ENCODE data around the gene GRIN2A. TPM values are rescaled to one million over a fixed set of nuclear protein-coding genes. Genes with fewer than 3 reads are reported as not detected.

The GRIN2A gene
- total and polyA plus RNA-seq, 4 experiments from 2014 or later = not detected

- POLR2A ChIA-PET (ENCODE audit: partially characterized antibody) = no interaction called here
- Histone ChIP-seq H3K4me1 (ENCODE audit: insufficient read depth, low read length) (no peaks in the 10 kb centered on the region), H3K36me3 (ENCODE audit: insufficient read depth, low read length) (no peaks in the 10 kb centered on the region), H3K27ac (ENCODE audit: low read depth, low read length) (no peak overlapping the region), H3K4me3 (ENCODE audit: low read length in 2 of 2) (no peak overlapping the region), H3K9me3 (ENCODE audit: control insufficient read depth in 1 of 2, low read length in 2 of 2) (no peaks in the 10 kb centered on the region), H3K27me3 (ENCODE audit: insufficient read depth, low read length) (no peaks in the 10 kb centered on the region)
- peaks cover 0 to 1% of the 10 kb centered on the region in 2 donors for H3K27me3 Mint-ChIP-seq
- H3K4me3 Mint-ChIP-seq = no peak overlapping the region
- no peaks in the 10 kb centered on the region for H3K4me1 Mint-ChIP-seq
- peaks cover 0 to 8% (median 3%) of the 10 kb centered on the region in 8 donors for H3K9me3 Mint-ChIP-seq
- H3K27ac Mint-ChIP-seq = no peak overlapping the region
- intact Hi-C loops (cut with micrococcal nuclease) = no loop called here
- no peak for DNase-seq
- CTCF ChIA-PET (ENCODE audit: partially characterized antibody) = no interaction called here
- no peaks in the 10 kb centered on the region for H3K36me3 Mint-ChIP-seq
Measured at GRCh38 chr16:9964426-9964825, 217.8 kb downstream of the GRIN2A start.

- Histone ChIP-seq H3K4me3 (ENCODE audit: low read length in 2 of 2) (no peak overlapping the region), H3K4me1 (ENCODE audit: insufficient read depth, low read length) (no peaks in the 10 kb centered on the region), H3K36me3 (ENCODE audit: insufficient read depth, low read length) (no peaks in the 10 kb centered on the region), H3K27me3 (ENCODE audit: insufficient read depth, low read length) (no peaks in the 10 kb centered on the region), H3K9me3 (ENCODE audit: control insufficient read depth in 1 of 2, low read length in 2 of 2) (no peaks in the 10 kb centered on the region), H3K27ac (ENCODE audit: low read depth, low read length) (no peak overlapping the region)
- Mint-ChIP-seq H3K27ac (no peak overlapping the region), H3K4me3 (no peak overlapping the region), H3K4me1 (no peaks in the 10 kb centered on the region), H3K36me3 (no peaks in the 10 kb centered on the region), H3K9me3 (peaks cover 0 to 11% (median under 1%) of the 10 kb centered on the region in 8 donors), H3K27me3 (peaks cover 0 to 1% of the 10 kb centered on the region in 2 donors)
- ChIA-PET CTCF (ENCODE audit: partially characterized antibody) (no interaction called here), POLR2A (ENCODE audit: partially characterized antibody) (no interaction called here)
- no peak for DNase-seq
- intact Hi-C loops (cut with micrococcal nuclease) = no loop called here
Measured at GRCh38 chr16:9957433-9957832, 224.8 kb downstream of the GRIN2A start.

GRCh38 chr16:9957002-9957401 lies 225.2 kb downstream of the GRIN2A start:
- no peaks in the 10 kb centered on the region for H3K4me1 ChIP-seq (ENCODE audit: insufficient read depth, low read length)
- CTCF ChIA-PET (ENCODE audit: partially characterized antibody) = interaction anchor here (1.2 kb wide), 1 partner anchor 10 kb away, joined by 3 read pairs; no protein-coding TSS in a partner anchor
- no peaks in the 10 kb centered on the region for H3K9me3 ChIP-seq (ENCODE audit: control insufficient read depth in 1 of 2, low read length in 2 of 2)
- Mint-ChIP-seq H3K4me1 (no peaks in the 10 kb centered on the region), H3K27ac (no peak overlapping the region), H3K9me3 (peaks cover 0 to 11% (median under 1%) of the 10 kb centered on the region in 8 donors), H3K4me3 (no peak overlapping the region), H3K27me3 (peaks cover 0 to 1% of the 10 kb centered on the region in 2 donors), H3K36me3 (no peaks in the 10 kb centered on the region)
- no peaks in the 10 kb centered on the region for H3K36me3 ChIP-seq (ENCODE audit: insufficient read depth, low read length)
- DNase-seq = no peak
- POLR2A ChIA-PET (ENCODE audit: partially characterized antibody) = no interaction called here
- H3K4me3 ChIP-seq (ENCODE audit: low read length in 2 of 2) = no peak overlapping the region
- intact Hi-C loops (cut with micrococcal nuclease) = no loop called here
- no peaks in the 10 kb centered on the region for H3K27me3 ChIP-seq (ENCODE audit: insufficient read depth, low read length)
- no peak overlapping the region for H3K27ac ChIP-seq (ENCODE audit: low read depth, low read length)

GRCh38 chr16:9955677-9956076 lies 226.6 kb downstream of the GRIN2A start:
- no peaks in the 10 kb centered on the region for H3K9me3 ChIP-seq (ENCODE audit: control insufficient read depth in 1 of 2, low read length in 2 of 2)
- ChIA-PET POLR2A (ENCODE audit: partially characterized antibody) (no interaction called here), CTCF (ENCODE audit: partially characterized antibody) (no interaction called here)
- Mint-ChIP-seq H3K4me1 (no peaks in the 10 kb centered on the region), H3K27me3 (no peaks in the 10 kb centered on the region), H3K4me3 (no peak overlapping the region), H3K36me3 (no peaks in the 10 kb centered on the region), H3K27ac (no peak overlapping the region), H3K9me3 (peaks cover 0 to 11% (median 0%) of the 10 kb centered on the region in 8 donors)
- intact Hi-C loops (cut with micrococcal nuclease) = no loop called here
- no peaks in the 10 kb centered on the region for H3K4me1 ChIP-seq (ENCODE audit: insufficient read depth, low read length)
- H3K4me3 ChIP-seq (ENCODE audit: low read length in 2 of 2) = no peak overlapping the region
- no peaks in the 10 kb centered on the region for H3K27me3 ChIP-seq (ENCODE audit: insufficient read depth, low read length)
- H3K36me3 ChIP-seq (ENCODE audit: insufficient read depth, low read length) = no peaks in the 10 kb centered on the region
- H3K27ac ChIP-seq (ENCODE audit: low read depth, low read length) = no peak overlapping the region
- DNase-seq = no peak

- H3K27ac Mint-ChIP-seq = no peak overlapping the region
- no peak for DNase-seq
- ChIA-PET POLR2A (ENCODE audit: partially characterized antibody) (no interaction called here), CTCF (ENCODE audit: partially characterized antibody) (no interaction called here)
- peaks cover 0 to 1% of the 10 kb centered on the region in 2 donors for H3K27me3 Mint-ChIP-seq
- H3K36me3 Mint-ChIP-seq = no peaks in the 10 kb centered on the region
- no peak overlapping the region for H3K27ac ChIP-seq (ENCODE audit: low read depth, low read length)
- no peaks in the 10 kb centered on the region for H3K27me3 ChIP-seq (ENCODE audit: insufficient read depth, low read length)
- H3K4me3 ChIP-seq (ENCODE audit: low read length in 2 of 2) = no peak overlapping the region
- intact Hi-C loops (cut with micrococcal nuclease) = no loop called here
- peaks cover 0 to 11% (median 2%) of the 10 kb centered on the region in 8 donors for H3K9me3 Mint-ChIP-seq
- H3K4me3 Mint-ChIP-seq = no peak overlapping the region
- H3K4me1 ChIP-seq (ENCODE audit: insufficient read depth, low read length) = no peaks in the 10 kb centered on the region
- H3K9me3 ChIP-seq (ENCODE audit: control insufficient read depth in 1 of 2, low read length in 2 of 2) = no peaks in the 10 kb centered on the region
- no peaks in the 10 kb centered on the region for H3K4me1 Mint-ChIP-seq
- H3K36me3 ChIP-seq (ENCODE audit: insufficient read depth, low read length) = no peaks in the 10 kb centered on the region
Measured at GRCh38 chr16:9953908-9954570, 228.2 kb downstream of the GRIN2A start.

GRCh38 chr16:9950658-9951057 lies 231.6 kb downstream of the GRIN2A start:
- Mint-ChIP-seq H3K9me3 (peaks cover 0 to 11% (median 3%) of the 10 kb centered on the region in 8 donors), H3K27ac (no peak overlapping the region), H3K36me3 (no peaks in the 10 kb centered on the region), H3K4me3 (no peak overlapping the region), H3K4me1 (no peaks in the 10 kb centered on the region), H3K27me3 (peaks cover 0 to 1% of the 10 kb centered on the region in 2 donors)
- Histone ChIP-seq H3K36me3 (ENCODE audit: insufficient read depth, low read length) (no peaks in the 10 kb centered on the region), H3K27ac (ENCODE audit: low read depth, low read length) (no peak overlapping the region), H3K4me1 (ENCODE audit: insufficient read depth, low read length) (no peaks in the 10 kb centered on the region), H3K9me3 (ENCODE audit: control insufficient read depth in 1 of 2, low read length in 2 of 2) (no peaks in the 10 kb centered on the region), H3K27me3 (ENCODE audit: insufficient read depth, low read length) (no peaks in the 10 kb centered on the region), H3K4me3 (ENCODE audit: low read length in 2 of 2) (no peak overlapping the region)
- CTCF ChIA-PET (ENCODE audit: partially characterized antibody) = no interaction called here
- POLR2A ChIA-PET (ENCODE audit: partially characterized antibody) = no interaction called here
- DNase-seq = no peak
- intact Hi-C loops (cut with micrococcal nuclease) = no loop called here

- H3K9me3 Mint-ChIP-seq = peaks cover 0 to 10% (median 2%) of the 10 kb centered on the region in 8 donors
- Histone ChIP-seq H3K9me3 (ENCODE audit: control insufficient read depth in 1 of 2, low read length in 2 of 2) (no peaks in the 10 kb centered on the region), H3K27me3 (ENCODE audit: insufficient read depth, low read length) (no peaks in the 10 kb centered on the region), H3K4me1 (ENCODE audit: insufficient read depth, low read length) (no peaks in the 10 kb centered on the region), H3K36me3 (ENCODE audit: insufficient read depth, low read length) (no peaks in the 10 kb centered on the region), H3K27ac (ENCODE audit: low read depth, low read length) (no peak overlapping the region), H3K4me3 (ENCODE audit: low read length in 2 of 2) (no peak overlapping the region)
- H3K4me1 Mint-ChIP-seq = no peaks in the 10 kb centered on the region
- ChIA-PET CTCF (ENCODE audit: partially characterized antibody) (no interaction called here), POLR2A (ENCODE audit: partially characterized antibody) (no interaction called here)
- no peaks in the 10 kb centered on the region for H3K36me3 Mint-ChIP-seq
- peaks cover 0 to 1% of the 10 kb centered on the region in 2 donors for H3K27me3 Mint-ChIP-seq
- H3K27ac Mint-ChIP-seq = no peak overlapping the region
- intact Hi-C loops (cut with micrococcal nuclease) = no loop called here
- no peak for DNase-seq
- H3K4me3 Mint-ChIP-seq = no peak overlapping the region
Measured at GRCh38 chr16:9949396-9949795, 232.8 kb downstream of the GRIN2A start.
